AG04450 (cell line): ENCODE data around the gene SLC39A11. TPM values are rescaled to one million over a fixed set of nuclear protein-coding genes. Genes with fewer than 3 reads are reported as not detected.

Source experiments
- CTCF ChIA-PET: fragments of 300-600, 350-600 bp; formaldehyde crosslinking; extraction: SDS; loops from one replicate; lab custom pipeline; 2022; ENCODE audit warnings: antibody characterized with exemption, inconsistent platforms; lab: Charles Lee
- POLR2A ChIA-PET: fragments of 350-600 bp; formaldehyde crosslinking; extraction: SDS; loops from one replicate; lab custom pipeline; 2021; ENCODE audit warnings: antibody characterized with exemption, inconsistent platforms; lab: Yijun Ruan, JAX
- DNase-seq: peaks from one replicate; pipeline ENCODE4 v3.0.0-alpha.2; 2011; ENCODE audit warnings: low read depth, low spot score
- H3K27ac ChIP-seq: one replicate; pipeline ENCODE4 v1.5.1; 2012; ENCODE audit warnings: low read depth, low read length, control low read depth
- H3K27me3 ChIP-seq: one replicate; pipeline ENCODE4 v1.6.0; 2012; ENCODE audit warnings: low read length; ENCODE audit not compliant: control insufficient read depth, insufficient read depth
- H3K4me3 ChIP-seq: 2 replicates; pipeline ENCODE4 v1.5.1; 2011; ENCODE audit warnings: mild to moderate bottlenecking, low read depth, low read length, control low read depth
- H3K9me3 ChIP-seq: 2 replicates; pipeline ENCODE4 v1.5.1; 2012; ENCODE audit warnings: low read length; ENCODE audit not compliant: control insufficient read depth, insufficient read depth
- CTCF ChIP-seq: IDR thresholded peaks from 2 replicates; pipeline ENCODE4 v1.5.1; 2011; ENCODE audit warnings: low read depth, low read length, control low read depth, inconsistent platforms
- polyA plus RNA-seq: library from polyadenylated mRNA; depleted of rRNA; stranded (reverse); fragments of >200 nt; gene quantifications from 2 replicates; pipeline ENCODE4 v1.2.3, GENCODE V29; 2011

Gene SLC39A11
- polyA plus RNA-seq, 1 experiment = 18.0 TPM

GRCh38 chr17:73104450-73104849 lies 12.0 kb upstream of the SLC39A11 start:
- no peak overlapping the region for H3K27ac ChIP-seq
- DNase-seq = no peak
- H3K4me3 ChIP-seq = no peak overlapping the region
- no peak for TF ChIP-seq CTCF
- ChIA-PET CTCF (no interaction called here), POLR2A (no interaction called here)
- peaks cover 3% of the 10 kb centered on the region; the same call in 1 of the 2 replicates for H3K9me3 ChIP-seq
- peaks cover 8% of the 10 kb centered on the region for H3K27me3 ChIP-seq

DNA sequence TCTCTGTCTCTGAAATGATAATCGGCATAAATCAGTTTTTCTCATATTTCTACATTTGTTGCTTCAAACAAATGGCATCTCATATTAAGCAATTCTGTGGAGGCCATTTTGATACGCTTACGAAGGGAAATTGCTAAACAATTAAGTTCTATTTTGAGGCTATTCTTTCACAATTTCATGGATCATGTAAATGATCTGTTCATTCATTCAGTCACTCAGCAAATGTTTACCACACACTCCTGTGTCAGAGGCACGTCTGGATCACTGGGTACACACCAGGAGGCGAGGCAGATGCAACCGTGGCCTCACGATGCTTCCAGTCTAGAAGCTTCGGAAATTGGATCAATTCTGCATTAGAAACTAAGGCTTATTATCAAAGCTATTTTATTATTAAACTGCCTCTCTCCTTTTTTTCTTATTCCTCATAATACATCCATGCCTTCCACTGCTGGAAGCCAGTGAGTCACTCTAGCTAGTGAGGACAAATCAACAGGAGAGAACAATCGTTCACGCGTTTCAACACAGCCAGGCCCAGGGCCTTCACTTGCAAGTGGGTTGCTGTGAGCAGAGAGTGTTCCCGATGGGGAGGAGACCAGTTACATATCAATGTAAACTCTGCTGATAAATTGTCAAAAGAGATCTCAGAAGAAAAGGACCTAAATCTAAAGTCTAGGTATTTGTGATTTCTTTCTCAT lies 11.3 kb upstream of the SLC39A11 start:
- H3K27me3 ChIP-seq = peaks cover 12% of the 10 kb centered on the region
- peaks cover 3% of the 10 kb centered on the region; the same call in 1 of the 2 replicates for H3K9me3 ChIP-seq
- no peak overlapping the region for H3K4me3 ChIP-seq
- CTCF ChIA-PET = no interaction called here
- no peak overlapping the region for H3K27ac ChIP-seq
- no peak for TF ChIP-seq CTCF
- POLR2A ChIA-PET = no interaction called here
- DNase-seq = no peak

DNA sequence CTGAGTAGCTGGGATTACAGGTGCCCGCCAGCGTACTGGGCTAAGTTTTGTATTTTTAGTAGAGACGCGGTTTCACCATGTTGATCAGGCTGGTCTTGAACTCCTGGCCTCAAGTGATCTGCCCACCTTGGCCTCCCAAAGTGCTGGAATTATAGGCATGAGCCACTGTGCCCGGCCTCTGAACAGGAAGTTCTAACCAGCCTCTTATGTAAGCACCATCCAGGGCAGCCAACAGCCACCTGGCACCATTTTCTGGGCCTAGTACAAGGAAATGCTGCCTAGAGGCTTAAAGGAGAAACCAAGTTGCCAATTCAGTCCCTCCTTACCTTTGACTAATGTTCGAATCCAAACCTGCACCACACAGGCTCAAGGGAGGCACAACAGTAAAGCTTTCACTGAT lies 8.5 kb upstream of the SLC39A11 start:
- H3K4me3 ChIP-seq = no peak overlapping the region
- ChIA-PET POLR2A (no interaction called here), CTCF (no interaction called here)
- peaks cover 3% of the 10 kb centered on the region; the same call in 1 of the 2 replicates for H3K9me3 ChIP-seq
- no peak overlapping the region for H3K27ac ChIP-seq
- no peak for DNase-seq
- no peak for TF ChIP-seq CTCF
- peaks cover 18% of the 10 kb centered on the region for H3K27me3 ChIP-seq

- H3K27me3 ChIP-seq = peaks cover 18% of the 10 kb centered on the region
- TF ChIP-seq CTCF = no peak
- H3K9me3 ChIP-seq = peaks cover 3% of the 10 kb centered on the region; the same call in 1 of the 2 replicates
- DNase-seq = no peak
- POLR2A ChIA-PET = no interaction called here
- CTCF ChIA-PET = no interaction called here
- H3K27ac ChIP-seq = no peak overlapping the region
- H3K4me3 ChIP-seq = no peak overlapping the region
These were observed 7.9 kb upstream of the SLC39A11 start for GRCh38 chr17:73100363-73100762.

DNA sequence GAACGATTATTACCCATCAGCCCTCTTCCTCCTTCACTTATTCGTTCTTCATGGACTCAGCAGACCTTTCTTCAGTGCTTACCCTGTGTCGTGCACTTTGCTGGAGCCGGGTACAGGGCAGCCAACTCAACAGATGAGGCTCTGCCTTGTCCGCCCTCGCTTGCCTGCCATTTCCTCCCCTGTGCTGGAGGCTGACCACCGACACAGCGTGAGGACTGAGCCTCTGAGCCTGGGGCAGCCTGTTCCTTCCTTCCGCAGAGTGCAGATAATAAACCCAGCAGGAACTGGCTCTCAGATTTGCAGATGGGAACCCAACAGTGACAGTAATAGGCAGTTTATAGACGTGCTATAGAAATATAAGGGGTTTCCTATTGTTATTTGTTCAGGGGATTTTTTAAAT lies 7.0 kb upstream of the SLC39A11 start:
- TF ChIP-seq CTCF = no peak
- DNase-seq = no peak
- CTCF ChIA-PET = no interaction called here
- peaks cover 3% of the 10 kb centered on the region; the same call in 1 of the 2 replicates for H3K9me3 ChIP-seq
- H3K27me3 ChIP-seq = peaks cover 18% of the 10 kb centered on the region
- no peak overlapping the region for H3K4me3 ChIP-seq
- no peak overlapping the region for H3K27ac ChIP-seq
- POLR2A ChIA-PET = no interaction called here
